Muscle layer of duodenum (tissue), 2 donors: ENCODE results near the gene NDOR1.

Source experiments
- H3K27ac ChIP-seq: one replicate; pipeline ENCODE4 v1.7.0; 2013; ENCODE audit warnings: mild to moderate bottlenecking, low read length
- H3K27me3 ChIP-seq: one replicate; pipeline ENCODE4 v1.7.0; 2013; ENCODE audit warnings: low read depth, mild to moderate bottlenecking, control low read depth, low read length
- H3K36me3 ChIP-seq, 2 donors: one replicate each; pipeline ENCODE4 v1.7.0; 2013; ENCODE audit warnings: low read length in 2 of 2, control low read depth in 1 of 2, mild to moderate bottlenecking in 1 of 2; ENCODE audit not compliant: insufficient read depth in 2 of 2, control insufficient read depth in 1 of 2
- H3K4me1 ChIP-seq, 2 donors: one replicate each; pipeline ENCODE4 v1.7.0; 2013; ENCODE audit warnings: low read length in 2 of 2, mild to moderate bottlenecking in 2 of 2, control low read depth in 1 of 2, moderate library complexity in 1 of 2; ENCODE audit not compliant: insufficient read depth in 2 of 2, control insufficient read depth in 1 of 2
- H3K4me3 ChIP-seq, 2 donors: one replicate each; pipeline ENCODE4 v1.7.0; 2013; ENCODE audit warnings: low read length in 2 of 2, low read depth in 1 of 2, mild to moderate bottlenecking in 1 of 2
- H3K9me3 ChIP-seq, 2 donors: one replicate each; pipeline ENCODE4 v1.7.0; 2013; ENCODE audit warnings: low read length in 2 of 2, control low read depth in 1 of 2, mild to moderate bottlenecking in 1 of 2; ENCODE audit not compliant: control insufficient read depth in 1 of 2
- donor health status: healthy.

The NDOR1 gene

GRCh38 chr9:137204731-137205125 is 772 bp upstream of the NDOR1 start:
- no peaks in the 10 kb centered on the region for H3K27me3 ChIP-seq
- no peaks in the 10 kb centered on the region for H3K9me3 ChIP-seq
- peaks cover 21 to 60% of the 10 kb centered on the region in 2 donors for H3K4me1 ChIP-seq
- peak overlapping the region; percentile 69 for H3K27ac ChIP-seq
- peak overlapping the region; percentile 84 to 98 for H3K4me3 ChIP-seq
- H3K36me3 ChIP-seq = peaks cover 0 to 10% of the 10 kb centered on the region in 2 donors

- peaks cover 0 to 10% of the 10 kb centered on the region in 2 donors for H3K36me3 ChIP-seq
- peak overlapping the region; percentile 84 to 98 for H3K4me3 ChIP-seq
These were observed 1.1 kb downstream of the NDOR1 start for GRCh38 chr9:137206602-137207001.

GRCh38 chr9:137211532-137211931 is 6.0 kb downstream of the NDOR1 start:
- H3K27me3 ChIP-seq = no peaks in the 10 kb centered on the region
- H3K4me3 ChIP-seq = no peak overlapping the region
- H3K27ac ChIP-seq = no peak overlapping the region
- H3K4me1 ChIP-seq = peaks cover 6 to 7% of the 10 kb centered on the region in 2 donors
- H3K36me3 ChIP-seq = peaks cover 0 to 18% of the 10 kb centered on the region in 2 donors
- H3K9me3 ChIP-seq = no peaks in the 10 kb centered on the region

More at GRCh38 chr9:137206602-137207001, 1.1 kb downstream of the NDOR1 start:
- Histone ChIP-seq H3K4me1 (peaks cover 21 to 51% of the 10 kb centered on the region in 2 donors), H3K9me3 (no peaks in the 10 kb centered on the region), H3K27me3 (no peaks in the 10 kb centered on the region), H3K27ac (no peak overlapping the region)

- Histone ChIP-seq H3K4me1 (no peaks in the 10 kb centered on the region), H3K27ac (no peak overlapping the region), H3K36me3 (peaks cover 0 to 18% of the 10 kb centered on the region in 2 donors), H3K27me3 (no peaks in the 10 kb centered on the region), H3K4me3 (no peak overlapping the region), H3K9me3 (no peaks in the 10 kb centered on the region)
These were observed 7.0 kb downstream of the NDOR1 start for GRCh38 chr9:137212520-137212919.

- H3K9me3 ChIP-seq = no peaks in the 10 kb centered on the region
These were observed 7.9 kb downstream of the NDOR1 start for GRCh38 chr9:137213160-137214060.

GRCh38 chr9:137214620-137215019 is 9.1 kb downstream of the NDOR1 start:
- Histone ChIP-seq H3K27me3 (no peaks in the 10 kb centered on the region), H3K4me3 (no peak overlapping the region), H3K4me1 (no peaks in the 10 kb centered on the region), H3K36me3 (peaks cover 0 to 8% of the 10 kb centered on the region in 2 donors), H3K27ac (no peak overlapping the region), H3K9me3 (no peaks in the 10 kb centered on the region)

More at GRCh38 chr9:137213160-137214060, 7.9 kb downstream of the NDOR1 start:
- Histone ChIP-seq H3K4me1 (no peaks in the 10 kb centered on the region), H3K4me3 (no peak overlapping the region), H3K27ac (no peak overlapping the region), H3K27me3 (no peaks in the 10 kb centered on the region), H3K36me3 (peaks cover 0 to 18% of the 10 kb centered on the region in 2 donors)

GRCh38 chr9:137215196-137215986 is 9.9 kb downstream of the NDOR1 start:
- Histone ChIP-seq H3K4me3 (no peak overlapping the region), H3K27me3 (no peaks in the 10 kb centered on the region), H3K9me3 (no peaks in the 10 kb centered on the region), H3K27ac (no peak overlapping the region), H3K36me3 (peaks cover 0 to 8% of the 10 kb centered on the region in 2 donors), H3K4me1 (no peaks in the 10 kb centered on the region)

- H3K27ac ChIP-seq = no peak overlapping the region
- H3K4me1 ChIP-seq = peaks cover 0 to under 1% of the 10 kb centered on the region in 2 donors
- H3K27me3 ChIP-seq = no peaks in the 10 kb centered on the region
- peaks cover 0 to 8% of the 10 kb centered on the region in 2 donors for H3K36me3 ChIP-seq
- H3K4me3 ChIP-seq = no peak overlapping the region
- H3K9me3 ChIP-seq = no peaks in the 10 kb centered on the region
These were observed 10.9 kb downstream of the NDOR1 start for GRCh38 chr9:137216188-137216965.

GRCh38 chr9:137217276-137218211 is 12.0 kb downstream of the NDOR1 start:
- no peak overlapping the region for H3K27ac ChIP-seq
- peaks cover 0 to 7% of the 10 kb centered on the region in 2 donors for H3K4me1 ChIP-seq
- no peaks in the 10 kb centered on the region for H3K27me3 ChIP-seq
- no peaks in the 10 kb centered on the region for H3K9me3 ChIP-seq
- peaks cover 0 to 8% of the 10 kb centered on the region in 2 donors for H3K36me3 ChIP-seq
- peak overlapping the region; percentile 11 for H3K4me3 ChIP-seq

GRCh38 chr9:137218212-137218753 is 12.8 kb downstream of the NDOR1 start:
- peaks cover 0 to 12% of the 10 kb centered on the region in 2 donors for H3K4me1 ChIP-seq
- peaks cover 0 to 8% of the 10 kb centered on the region in 2 donors for H3K36me3 ChIP-seq
- H3K27ac ChIP-seq = no peak overlapping the region

More at GRCh38 chr9:137218212-137218753, 12.8 kb downstream of the NDOR1 start:
- Histone ChIP-seq H3K9me3 (no peaks in the 10 kb centered on the region), H3K27me3 (no peaks in the 10 kb centered on the region), H3K4me3 (no peak overlapping the region)
